ENCODE results near the gene ABLIM3. TPM values are rescaled to one million over a fixed set of nuclear protein-coding genes. Genes with fewer than 3 reads are reported as not detected.

The ABLIM3 gene
- total and polyA plus RNA-seq, 2 experiments from 2014 or later: 0.19 to 2.2 TPM

DNA sequence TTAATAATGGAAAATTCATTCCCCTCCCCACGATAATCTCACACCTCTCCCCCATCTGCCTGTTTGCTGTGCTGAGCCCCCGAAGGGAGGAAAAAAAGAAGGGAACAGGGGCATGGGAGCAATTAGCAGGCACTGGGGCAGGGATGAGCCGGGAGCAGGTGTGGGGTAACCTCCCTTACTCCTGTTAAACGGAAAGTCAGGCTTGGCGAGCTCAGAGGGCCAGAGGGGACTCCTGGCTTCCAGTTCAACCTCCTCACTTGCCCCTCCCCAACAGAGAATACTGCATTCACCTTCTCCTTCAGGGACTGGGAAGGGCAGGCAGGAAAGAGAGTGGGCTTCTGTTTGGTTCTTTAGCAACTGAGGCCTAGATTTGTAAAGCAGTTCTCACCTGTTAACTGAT lies 131.9 kb downstream of the ABLIM3 start:
- H3K4me2 ChIP-seq: peak overlapping the region; percentile 95
- peak overlapping the region; percentile 69 for H2AFZ ChIP-seq
- H3K79me2 ChIP-seq (replicated peaks; ENCODE audit: insufficient read depth): no peaks in the 10 kb centered on the region
- no peaks in the 10 kb centered on the region for H3K36me3 ChIP-seq (ENCODE audit: insufficient read depth)
- H3K27me3 Mint-ChIP-seq (ENCODE audit: insufficient read depth, low read depth, poor library complexity): peaks cover 36% of the 10 kb centered on the region
- peak; percentile 14 for ATAC-seq
- peak overlapping the region; percentile 94 for H3K4me3 ChIP-seq
- H3K4me1 Mint-ChIP-seq: peaks cover 24% of the 10 kb centered on the region; the same call in 2 of the 3 replicates
- peak; percentile 24 for DNase-seq (ENCODE audit: low spot score)
- H3K9me3 Mint-ChIP-seq: no peaks in the 10 kb centered on the region
- no peaks in the 10 kb centered on the region; the same call in 2 of the 3 replicates for H3K36me3 Mint-ChIP-seq (ENCODE audit: low read depth)
- H3K9me2 ChIP-seq (ENCODE audit: insufficient read depth): no peaks in the 10 kb centered on the region
- no peaks in the 10 kb centered on the region for H3F3A ChIP-seq (replicated peaks; ENCODE audit: low read depth)
- H3K4me1 ChIP-seq (ENCODE audit: insufficient read depth): peaks cover 20% of the 10 kb centered on the region
- H3K4me3 Mint-ChIP-seq: peak overlapping the region; percentile 91; the same call in 2 of the 3 replicates
- H3K27ac ChIP-seq (ENCODE audit: low read depth): no peak overlapping the region
- H3K27me3 ChIP-seq (ENCODE audit: insufficient read depth): peaks cover 41% of the 10 kb centered on the region
- TF ChIP-seq ZNF114 (CRISPR knock-in tag; IDR thresholded peaks at IDR 0.05) (no peak), NANOG (IDR thresholded peaks at IDR 0.05; ENCODE audit: borderline replicate concordance) (no peak), EZH2 (IDR thresholded peaks at IDR 0.05; ENCODE audit: low read depth, unreplicated experiment) (no peak), EZH2phosphoT487 (IDR thresholded peaks at IDR 0.05; ENCODE audit: unreplicated experiment) (no peak), ZNF331 (CRISPR knock-in tag; IDR thresholded peaks at IDR 0.05; ENCODE audit: low read depth) (no peak), STAT1 (IDR thresholded peaks at IDR 0.05; ENCODE audit: unreplicated experiment) (no peak), POLR2AphosphoS5 (IDR thresholded peaks at IDR 0.05; ENCODE audit: low read depth) (no peak)
- TF ChIP-seq, protein P1, sequence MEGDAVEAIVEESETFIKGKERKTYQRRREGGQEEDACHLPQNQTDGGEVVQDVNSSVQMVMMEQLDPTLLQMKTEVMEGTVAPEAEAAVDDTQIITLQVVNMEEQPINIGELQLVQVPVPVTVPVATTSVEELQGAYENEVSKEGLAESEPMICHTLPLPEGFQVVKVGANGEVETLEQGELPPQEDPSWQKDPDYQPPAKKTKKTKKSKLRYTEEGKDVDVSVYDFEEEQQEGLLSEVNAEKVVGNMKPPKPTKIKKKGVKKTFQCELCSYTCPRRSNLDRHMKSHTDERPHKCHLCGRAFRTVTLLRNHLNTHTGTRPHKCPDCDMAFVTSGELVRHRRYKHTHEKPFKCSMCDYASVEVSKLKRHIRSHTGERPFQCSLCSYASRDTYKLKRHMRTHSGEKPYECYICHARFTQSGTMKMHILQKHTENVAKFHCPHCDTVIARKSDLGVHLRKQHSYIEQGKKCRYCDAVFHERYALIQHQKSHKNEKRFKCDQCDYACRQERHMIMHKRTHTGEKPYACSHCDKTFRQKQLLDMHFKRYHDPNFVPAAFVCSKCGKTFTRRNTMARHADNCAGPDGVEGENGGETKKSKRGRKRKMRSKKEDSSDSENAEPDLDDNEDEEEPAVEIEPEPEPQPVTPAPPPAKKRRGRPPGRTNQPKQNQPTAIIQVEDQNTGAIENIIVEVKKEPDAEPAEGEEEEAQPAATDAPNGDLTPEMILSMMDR (conservative IDR thresholded peaks at IDR 0.05; ENCODE audit: low read depth in 2 of 2): no peak
- no peak overlapping the region for H3K27ac Mint-ChIP-seq
- no peaks in the 10 kb centered on the region; the same call in 1 of the 2 replicates for H4K20me1 ChIP-seq (replicated peaks; ENCODE audit: insufficient read depth)

DNA sequence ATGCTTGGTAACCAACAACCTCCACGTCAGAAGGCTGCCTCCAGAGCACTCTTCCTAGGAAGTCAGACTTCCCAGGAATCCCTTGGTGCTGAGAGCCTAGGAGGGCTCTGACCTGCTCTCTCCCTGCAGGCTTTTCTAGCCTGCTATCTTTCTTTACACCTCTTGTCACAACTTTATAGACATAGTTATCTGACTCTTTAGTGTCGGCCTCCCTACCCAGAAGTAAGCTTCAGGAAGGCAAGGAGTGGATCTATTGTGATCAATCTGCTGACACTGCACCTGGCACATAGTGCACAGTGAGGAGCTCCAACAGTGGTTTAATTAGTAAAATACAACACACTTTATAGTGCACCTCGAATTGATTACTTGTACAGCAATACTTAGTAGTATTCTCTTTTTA lies 132.7 kb downstream of the ABLIM3 start:
- peaks cover 36% of the 10 kb centered on the region for H3K27me3 Mint-ChIP-seq (ENCODE audit: insufficient read depth, low read depth, poor library complexity)
- Histone ChIP-seq H3K79me2 (replicated peaks; ENCODE audit: insufficient read depth) (no peaks in the 10 kb centered on the region), H3K4me2 (peak overlapping the region; percentile 95; the same call in 1 of the 2 replicates), H3F3A (replicated peaks; ENCODE audit: low read depth) (no peaks in the 10 kb centered on the region), H3K36me3 (ENCODE audit: insufficient read depth) (no peaks in the 10 kb centered on the region), H3K27me3 (ENCODE audit: insufficient read depth) (peaks cover 41% of the 10 kb centered on the region), H3K4me3 (peak overlapping the region; percentile 94; the same call in 1 of the 2 replicates), H4K20me1 (replicated peaks; ENCODE audit: insufficient read depth) (no peaks in the 10 kb centered on the region; the same call in 1 of the 2 replicates), H3K27ac (ENCODE audit: low read depth) (no peak overlapping the region), H3K9me2 (ENCODE audit: insufficient read depth) (0 out of 2 replicates have a peak, but pooled peaks cover 4% of the 10 kb centered on the region), H3K4me1 (ENCODE audit: insufficient read depth) (peaks cover 20% of the 10 kb centered on the region), H2AFZ (peak overlapping the region; percentile 69; the same call in 1 of the 2 replicates)
- H3K36me3 Mint-ChIP-seq (ENCODE audit: low read depth): no peaks in the 10 kb centered on the region
- peaks cover 24% of the 10 kb centered on the region; the same call in 2 of the 3 replicates for H3K4me1 Mint-ChIP-seq
- ATAC-seq: no peak
- H3K27ac Mint-ChIP-seq: no peak overlapping the region
- peak overlapping the region; percentile 91; the same call in 1 of the 3 replicates for H3K4me3 Mint-ChIP-seq
- no peak for DNase-seq (ENCODE audit: low spot score)
- TF ChIP-seq ZNF114 (CRISPR knock-in tag; IDR thresholded peaks at IDR 0.05): no peak
- TF ChIP-seq, protein P1 (conservative IDR thresholded peaks at IDR 0.05; ENCODE audit: low read depth in 2 of 2): no peak
- TF ChIP-seq JUNB (IDR thresholded peaks at IDR 0.05; ENCODE audit: unreplicated experiment): no peak
- TF ChIP-seq, protein P2, sequence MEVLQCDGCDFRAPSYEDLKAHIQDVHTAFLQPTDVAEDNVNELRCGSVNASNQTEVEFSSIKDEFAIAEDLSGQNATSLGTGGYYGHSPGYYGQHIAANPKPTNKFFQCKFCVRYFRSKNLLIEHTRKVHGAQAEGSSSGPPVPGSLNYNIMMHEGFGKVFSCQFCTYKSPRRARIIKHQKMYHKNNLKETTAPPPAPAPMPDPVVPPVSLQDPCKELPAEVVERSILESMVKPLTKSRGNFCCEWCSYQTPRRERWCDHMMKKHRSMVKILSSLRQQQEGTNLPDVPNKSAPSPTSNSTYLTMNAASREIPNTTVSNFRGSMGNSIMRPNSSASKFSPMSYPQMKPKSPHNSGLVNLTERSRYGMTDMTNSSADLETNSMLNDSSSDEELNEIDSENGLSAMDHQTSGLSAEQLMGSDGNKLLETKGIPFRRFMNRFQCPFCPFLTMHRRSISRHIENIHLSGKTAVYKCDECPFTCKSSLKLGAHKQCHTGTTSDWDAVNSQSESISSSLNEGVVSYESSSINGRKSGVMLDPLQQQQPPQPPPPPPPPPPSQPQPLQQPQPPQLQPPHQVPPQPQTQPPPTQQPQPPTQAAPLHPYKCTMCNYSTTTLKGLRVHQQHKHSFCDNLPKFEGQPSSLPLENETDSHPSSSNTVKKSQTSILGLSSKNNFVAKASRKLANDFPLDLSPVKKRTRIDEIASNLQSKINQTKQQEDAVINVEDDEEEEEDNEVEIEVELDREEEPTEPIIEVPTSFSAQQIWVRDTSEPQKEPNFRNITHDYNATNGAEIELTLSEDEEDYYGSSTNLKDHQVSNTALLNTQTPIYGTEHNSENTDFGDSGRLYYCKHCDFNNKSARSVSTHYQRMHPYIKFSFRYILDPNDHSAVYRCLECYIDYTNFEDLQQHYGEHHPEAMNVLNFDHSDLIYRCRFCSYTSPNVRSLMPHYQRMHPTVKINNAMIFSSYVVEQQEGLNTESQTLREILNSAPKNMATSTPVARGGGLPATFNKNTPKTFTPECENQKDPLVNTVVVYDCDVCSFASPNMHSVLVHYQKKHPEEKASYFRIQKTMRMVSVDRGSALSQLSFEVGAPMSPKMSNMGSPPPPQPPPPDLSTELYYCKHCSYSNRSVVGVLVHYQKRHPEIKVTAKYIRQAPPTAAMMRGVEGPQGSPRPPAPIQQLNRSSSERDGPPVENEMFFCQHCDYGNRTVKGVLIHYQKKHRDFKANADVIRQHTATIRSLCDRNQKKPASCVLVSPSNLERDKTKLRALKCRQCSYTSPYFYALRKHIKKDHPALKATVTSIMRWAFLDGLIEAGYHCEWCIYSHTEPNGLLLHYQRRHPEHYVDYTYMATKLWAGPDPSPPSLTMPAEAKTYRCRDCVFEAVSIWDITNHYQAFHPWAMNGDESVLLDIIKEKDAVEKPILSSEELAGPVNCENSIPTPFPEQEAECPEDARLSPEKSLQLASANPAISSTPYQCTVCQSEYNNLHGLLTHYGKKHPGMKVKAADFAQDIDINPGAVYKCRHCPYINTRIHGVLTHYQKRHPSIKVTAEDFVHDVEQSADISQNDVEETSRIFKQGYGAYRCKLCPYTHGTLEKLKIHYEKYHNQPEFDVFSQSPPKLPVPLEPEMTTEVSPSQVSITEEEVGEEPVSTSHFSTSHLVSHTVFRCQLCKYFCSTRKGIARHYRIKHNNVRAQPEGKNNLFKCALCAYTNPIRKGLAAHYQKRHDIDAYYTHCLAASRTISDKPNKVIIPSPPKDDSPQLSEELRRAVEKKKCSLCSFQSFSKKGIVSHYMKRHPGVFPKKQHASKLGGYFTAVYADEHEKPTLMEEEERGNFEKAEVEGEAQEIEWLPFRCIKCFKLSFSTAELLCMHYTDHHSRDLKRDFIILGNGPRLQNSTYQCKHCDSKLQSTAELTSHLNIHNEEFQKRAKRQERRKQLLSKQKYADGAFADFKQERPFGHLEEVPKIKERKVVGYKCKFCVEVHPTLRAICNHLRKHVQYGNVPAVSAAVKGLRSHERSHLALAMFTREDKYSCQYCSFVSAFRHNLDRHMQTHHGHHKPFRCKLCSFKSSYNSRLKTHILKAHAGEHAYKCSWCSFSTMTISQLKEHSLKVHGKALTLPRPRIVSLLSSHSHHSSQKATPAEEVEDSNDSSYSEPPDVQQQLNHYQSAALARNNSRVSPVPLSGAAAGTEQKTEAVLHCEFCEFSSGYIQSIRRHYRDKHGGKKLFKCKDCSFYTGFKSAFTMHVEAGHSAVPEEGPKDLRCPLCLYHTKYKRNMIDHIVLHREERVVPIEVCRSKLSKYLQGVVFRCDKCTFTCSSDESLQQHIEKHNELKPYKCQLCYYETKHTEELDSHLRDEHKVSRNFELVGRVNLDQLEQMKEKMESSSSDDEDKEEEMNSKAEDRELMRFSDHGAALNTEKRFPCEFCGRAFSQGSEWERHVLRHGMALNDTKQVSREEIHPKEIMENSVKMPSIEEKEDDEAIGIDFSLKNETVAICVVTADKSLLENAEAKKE (CRISPR knock-in tag; IDR thresholded peaks at IDR 0.05): no peak
- no peak for TF ChIP-seq STAT1 (IDR thresholded peaks at IDR 0.05; ENCODE audit: unreplicated experiment)
- TF ChIP-seq CREB1 (CRISPR knock-in tag; IDR thresholded peaks at IDR 0.05; ENCODE audit: low read depth): no peak
- TF ChIP-seq EZH2 (IDR thresholded peaks at IDR 0.05; ENCODE audit: low read depth, unreplicated experiment): no peak
- no peaks in the 10 kb centered on the region for H3K9me3 Mint-ChIP-seq

All from GM23338 (cell line).